T-helper 1 cell treated with Interleukin-12 subunit alpha and Interleukin-12 subunit beta and Interleukin-4 antibody, amounts not matched to agents 30 ng/mL and 1 ng/mL, for 36 hours (primary cell): ENCODE data around the gene TMEM147. TPM values are rescaled to one million over a fixed set of nuclear protein-coding genes. Genes with fewer than 3 reads are reported as not detected.

ENCODE experiments used
- intact Hi-C: fragments of 100-400 bp; cut with micrococcal nuclease; formaldehyde crosslinking; loops from one replicate; pipeline ENCODE4 v1.15.1; 2024
- total RNA-seq: library from RNA; stranded (reverse); gene quantifications from 2 replicates; pipeline ENCODE4 v1.2.3, GENCODE V29; 2022

The TMEM147 gene
- 55.0 and 60.2 TPM in 2 replicates for total RNA-seq

DNA sequence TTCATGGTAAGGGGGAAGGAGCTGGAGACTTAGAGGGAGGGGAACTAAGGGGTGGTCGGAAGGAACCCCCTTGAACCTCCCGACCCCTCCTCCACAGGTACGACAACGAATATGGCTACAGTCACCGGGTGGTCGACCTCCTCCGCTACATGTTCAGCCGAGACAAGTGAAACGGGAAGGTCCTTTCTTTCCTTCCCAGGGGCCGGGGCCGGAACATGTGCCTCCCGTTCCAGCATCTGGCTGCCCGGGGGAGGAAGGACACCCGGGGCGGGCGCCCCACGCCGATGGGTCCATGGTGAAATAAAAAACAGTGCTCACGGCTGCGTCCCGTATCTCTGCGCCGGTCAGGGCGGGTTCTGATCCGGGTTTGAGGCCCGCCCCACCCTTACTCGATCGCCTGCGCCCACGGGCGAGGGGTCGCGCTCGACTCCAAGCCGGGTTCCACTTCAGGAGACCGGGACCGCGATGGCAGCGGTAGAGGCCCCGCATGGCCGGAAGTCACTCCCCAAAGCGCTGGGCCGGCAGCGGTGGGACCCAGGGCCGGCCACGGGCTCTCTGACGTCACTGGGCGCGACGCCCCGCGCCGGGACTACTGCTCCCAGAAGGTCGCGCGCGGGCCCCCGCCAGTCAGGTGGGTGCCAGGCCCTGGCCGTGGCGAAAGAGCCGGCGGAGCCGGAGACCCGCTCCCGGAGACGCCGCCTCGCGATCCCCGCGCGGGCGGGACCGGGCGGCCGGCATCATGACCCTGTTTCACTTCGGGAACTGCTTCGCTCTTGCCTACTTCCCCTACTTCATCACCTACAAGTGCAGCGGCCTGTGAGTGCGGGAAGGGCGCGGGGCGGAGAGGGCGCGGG, at the start of gene TMEM147:
Gene TMEM147, plus strand, starts transcription at position 626 of the 854 bp plus-strand sequence. Its CDS starts 114 bp downstream, at position 740.
- intact Hi-C loops: loop anchor here (1.0 to 10.0 kb wide), 10 partner anchors 12 to 450 kb away; partner anchors contain the start of genes COX6B1, DMKN, HAUS5 and LIN37

DNA sequence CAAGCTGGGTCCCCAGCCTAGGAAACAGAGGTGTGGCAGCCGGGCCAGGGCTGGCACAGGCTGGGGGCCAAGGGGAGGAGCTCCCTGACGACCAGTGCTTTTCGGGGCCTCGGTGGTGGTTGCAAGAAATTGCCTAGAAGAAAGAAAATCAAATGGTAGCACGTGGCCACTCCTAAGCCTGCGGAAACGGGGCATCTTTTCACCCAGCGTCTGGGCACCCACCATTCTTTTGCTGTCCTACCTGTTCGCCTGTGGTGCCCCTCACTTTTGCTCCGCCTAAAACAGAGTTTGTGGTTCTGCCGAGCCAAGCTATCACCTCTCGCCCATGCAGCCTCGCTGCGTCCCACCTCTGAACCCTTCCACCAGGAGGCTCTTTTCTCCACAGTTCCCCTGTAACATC, 48.0 kb upstream of the TMEM147 start:
- intact Hi-C loops: no loop called here

DNA sequence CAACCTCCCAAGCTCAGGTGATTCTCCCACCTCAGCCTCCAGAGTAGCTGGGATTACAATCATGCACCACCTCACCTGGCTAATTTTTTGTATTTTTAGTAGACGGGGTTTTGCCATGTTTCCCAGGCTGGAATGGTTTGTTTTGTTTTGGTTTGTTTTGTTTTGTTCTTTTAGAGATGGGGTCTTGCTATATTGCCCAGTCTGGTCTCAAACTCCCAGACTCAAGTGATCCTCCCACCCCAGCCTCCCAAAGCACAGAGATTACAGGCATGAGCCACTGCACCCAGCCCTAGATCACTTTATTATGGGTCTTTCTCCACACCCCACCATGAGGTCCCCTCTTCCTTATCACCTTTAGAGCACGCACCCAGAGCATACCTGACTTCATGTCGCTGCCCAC, 47.2 kb upstream of the TMEM147 start:
- intact Hi-C loops: no loop called here

DNA sequence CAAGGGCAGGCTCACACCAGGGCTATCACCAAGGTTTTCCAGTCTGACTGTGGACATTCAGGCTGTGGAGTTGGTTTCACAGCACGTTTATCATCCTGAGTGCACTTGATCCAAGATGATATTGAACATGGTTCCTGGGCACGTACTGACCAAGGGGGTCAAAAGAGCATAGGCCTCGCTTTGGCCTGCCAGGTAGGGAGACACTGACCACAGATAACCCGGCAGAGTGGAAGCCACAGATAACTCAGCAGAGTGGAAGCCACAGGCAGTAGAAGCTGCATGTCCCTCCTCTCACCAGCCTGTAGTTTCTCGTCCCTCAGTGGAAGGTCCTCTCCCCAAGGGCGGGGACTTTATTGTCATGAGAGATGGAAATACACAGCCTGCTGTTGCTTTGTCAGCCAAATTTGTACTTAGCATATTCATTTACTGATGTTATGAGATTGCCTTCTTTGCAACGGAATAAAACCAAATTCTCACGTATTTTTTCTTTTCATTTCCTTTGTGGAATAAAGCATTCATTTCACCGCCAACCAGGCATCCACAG, 46.4 kb upstream of the TMEM147 start:
- intact Hi-C loops: no loop called here

DNA sequence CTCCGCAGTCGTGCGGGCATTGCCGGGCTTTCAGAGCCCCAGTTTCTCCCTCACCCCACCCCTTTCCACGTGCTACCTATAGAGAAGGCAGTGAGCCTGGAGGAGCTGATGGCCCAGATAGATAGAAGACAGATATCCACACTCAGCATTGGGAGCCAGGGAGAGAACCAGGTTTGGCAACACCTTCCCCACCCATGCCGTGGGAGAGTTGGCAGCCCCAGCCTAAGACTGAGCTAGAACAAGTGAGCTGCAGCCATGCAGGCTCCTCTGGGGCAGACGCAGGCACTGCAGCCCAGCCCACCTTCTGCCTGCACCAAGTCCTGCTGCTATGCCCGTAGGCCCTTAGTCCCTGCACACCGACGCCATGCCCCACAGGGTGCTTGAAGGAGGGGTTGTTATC, 44.8 kb upstream of the TMEM147 start:
- intact Hi-C loops: no loop called here

GRCh38 chr19:35501684-35502083, 43.7 kb upstream of the TMEM147 start:
- intact Hi-C loops: no loop called here

DNA sequence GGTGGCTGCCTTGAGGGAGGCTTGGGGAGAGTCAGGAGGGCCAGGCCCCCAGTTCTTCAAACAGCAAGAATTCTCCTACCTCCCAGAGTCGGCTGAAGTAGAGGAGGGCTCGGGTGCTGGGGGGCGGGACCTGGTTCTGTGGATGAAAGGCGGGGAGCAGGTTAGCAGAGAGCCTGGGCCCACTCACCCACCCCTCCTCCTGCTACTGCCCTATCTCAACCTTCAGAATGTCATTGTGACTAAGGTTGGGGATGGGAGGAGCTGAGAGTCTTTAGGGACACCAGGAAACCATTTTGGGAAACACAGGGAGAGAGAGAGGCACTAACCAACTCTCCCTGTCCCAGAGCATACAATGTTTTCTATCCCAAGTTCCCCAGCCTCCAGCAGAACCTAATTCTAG, 42.7 kb upstream of the TMEM147 start:
- intact Hi-C loops: no loop called here

DNA sequence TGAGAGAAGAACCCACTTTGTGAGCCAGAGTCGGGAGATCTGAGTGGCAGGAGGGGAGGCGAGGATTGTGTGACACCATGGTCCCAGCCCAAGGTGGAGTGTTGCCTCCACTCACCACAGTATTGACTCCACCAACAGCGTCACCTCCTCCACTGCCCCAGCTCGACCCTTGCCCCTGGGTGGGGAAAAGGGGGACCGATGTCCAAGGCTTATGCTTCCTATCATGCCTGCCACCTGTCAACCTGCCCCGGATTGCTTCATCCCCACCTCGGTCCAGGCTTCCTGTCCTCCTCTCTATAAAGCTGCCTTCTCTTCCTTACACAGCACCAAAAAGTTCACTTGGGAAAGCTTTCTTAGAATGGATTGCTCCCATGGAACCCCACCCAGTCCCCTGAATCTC, 39.4 kb upstream of the TMEM147 start:
- intact Hi-C loops: no loop called here

GRCh38 chr19:35507561-35507960, 37.9 kb upstream of the TMEM147 start:
- intact Hi-C loops: no loop called here

DNA sequence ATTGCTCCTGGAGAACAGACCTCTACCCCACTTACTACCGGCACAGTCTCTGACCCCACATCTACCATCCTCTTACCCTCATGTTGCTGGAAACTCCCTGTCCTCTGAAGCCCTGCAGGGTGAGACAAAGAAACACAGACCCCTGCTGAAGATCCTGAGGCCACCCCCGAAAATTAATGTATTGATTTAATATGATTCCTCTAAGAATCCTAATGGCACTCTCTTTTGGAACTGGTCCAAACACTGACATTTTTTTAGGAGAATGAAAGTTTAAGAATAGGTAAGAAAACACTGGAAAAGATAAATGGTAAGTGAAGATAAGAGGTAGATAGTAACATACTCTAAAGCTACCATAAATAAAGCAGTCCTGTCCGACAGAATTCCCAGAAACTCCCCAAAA, 37.3 kb upstream of the TMEM147 start:
- intact Hi-C loops: no loop called here

DNA sequence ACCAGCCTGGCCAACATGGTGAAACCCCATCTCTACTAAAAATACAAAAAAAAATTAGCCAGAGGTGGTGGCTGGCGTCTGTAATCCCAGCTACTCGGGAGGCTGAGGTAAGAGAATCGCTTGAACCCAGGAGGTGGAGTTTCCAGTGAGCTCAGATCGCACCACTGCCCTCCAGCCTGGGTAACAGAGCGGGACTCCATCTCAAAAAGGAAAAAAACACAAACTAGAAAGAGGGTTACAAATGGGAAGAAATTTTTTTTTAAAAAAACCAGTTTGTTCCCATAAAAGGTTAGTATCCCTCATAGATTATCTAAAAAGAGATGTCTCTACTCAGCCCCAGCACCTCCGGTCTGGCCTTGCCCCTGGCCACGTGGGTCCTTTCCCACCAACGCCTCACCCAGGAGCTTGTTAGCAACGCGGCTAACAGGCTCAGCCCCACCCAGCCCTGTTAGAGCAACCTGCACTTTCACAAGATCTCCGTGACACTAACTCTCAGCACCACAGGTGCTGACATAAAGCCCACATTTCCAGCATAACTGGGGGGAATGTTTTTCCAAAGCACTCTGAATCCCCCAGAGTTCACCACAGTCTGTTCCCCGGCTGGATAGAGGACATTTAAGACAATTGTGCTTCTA, 36.3 kb upstream of the TMEM147 start:
- intact Hi-C loops: no loop called here

- intact Hi-C loops: loop anchor here (1.0 kb wide), 1 partner anchor 82 kb away; no protein-coding TSS in a partner anchor
Observed at GRCh38 chr19:35509861-35510625, 35.4 kb upstream of the TMEM147 start.

DNA sequence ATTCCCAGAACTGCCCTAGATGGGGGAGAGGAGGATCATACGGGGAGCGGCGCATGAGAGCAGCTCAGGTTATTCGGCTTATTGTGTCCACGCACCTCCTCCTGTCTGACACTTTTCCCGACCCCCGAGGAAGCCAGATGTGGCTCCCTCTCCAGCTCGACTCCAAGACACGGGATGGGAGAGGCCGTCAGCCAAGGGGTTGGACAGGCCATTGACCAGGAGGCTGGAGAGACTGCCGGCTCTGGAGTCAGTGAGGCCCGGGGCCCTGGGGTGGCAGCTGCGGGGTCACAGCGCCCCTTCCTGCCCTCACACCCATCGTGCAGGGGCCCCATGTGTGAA, 34.8 kb upstream of the TMEM147 start:
- intact Hi-C loops: loop anchor here (1.0 kb wide), 1 partner anchor 82 kb away; no protein-coding TSS in a partner anchor

GRCh38 chr19:35511337-35511736, 34.1 kb upstream of the TMEM147 start:
- intact Hi-C loops: no loop called here

- intact Hi-C loops: loop anchor here (2.0 kb wide), 1 partner anchor 32 kb away; the partner anchor contains the start of gene TMEM147
Observed at GRCh38 chr19:35512831-35513627, 32.4 kb upstream of the TMEM147 start.

DNA sequence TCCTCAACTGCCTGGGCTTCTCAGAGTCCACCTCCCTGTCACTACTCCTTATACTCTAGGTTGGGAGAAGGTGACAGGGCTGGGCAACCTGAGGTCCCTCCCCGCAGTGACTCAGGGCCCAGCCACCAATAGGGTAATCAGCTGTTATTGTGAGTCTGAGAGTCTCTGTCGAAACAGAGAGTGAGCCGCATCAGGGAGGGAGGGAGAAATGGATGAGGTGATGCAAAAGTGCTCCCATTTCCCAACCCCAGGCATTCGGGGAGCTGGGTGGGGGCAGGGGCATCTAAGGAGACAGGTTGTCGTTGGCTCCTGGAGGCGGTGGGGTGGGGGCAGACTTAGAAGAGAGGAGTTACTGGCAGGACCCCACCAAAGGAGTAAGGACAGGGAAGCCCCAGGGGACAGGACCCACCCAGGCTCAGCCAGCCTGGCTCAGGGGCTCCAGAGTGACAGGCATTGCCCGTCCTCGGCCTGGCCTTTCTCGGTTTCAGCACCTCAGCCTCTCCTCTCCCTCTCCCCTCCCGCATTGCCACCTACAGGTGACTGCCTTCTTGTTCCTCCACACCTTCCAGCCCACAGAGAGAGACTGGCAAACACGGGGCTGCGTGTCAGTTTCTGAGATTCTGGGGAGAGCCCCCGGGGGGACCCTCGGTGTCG, 31.7 kb upstream of the TMEM147 start, which contains the start of gene DMKN:
Gene DMKN, minus strand, starts transcription at position 22 of the 654 bp plus-strand sequence. CDS start 174 bp downstream, outside the sequence.
- intact Hi-C loops: loop anchor here (2.0 kb wide), 1 partner anchor 31 kb away; the partner anchor contains the start of gene TMEM147

- intact Hi-C loops: no loop called here
Observed at GRCh38 chr19:35514282-35514809, 31.1 kb upstream of the TMEM147 start.

- intact Hi-C loops: no loop called here
Observed at GRCh38 chr19:35516310-35516709, 29.1 kb upstream of the TMEM147 start.

DNA sequence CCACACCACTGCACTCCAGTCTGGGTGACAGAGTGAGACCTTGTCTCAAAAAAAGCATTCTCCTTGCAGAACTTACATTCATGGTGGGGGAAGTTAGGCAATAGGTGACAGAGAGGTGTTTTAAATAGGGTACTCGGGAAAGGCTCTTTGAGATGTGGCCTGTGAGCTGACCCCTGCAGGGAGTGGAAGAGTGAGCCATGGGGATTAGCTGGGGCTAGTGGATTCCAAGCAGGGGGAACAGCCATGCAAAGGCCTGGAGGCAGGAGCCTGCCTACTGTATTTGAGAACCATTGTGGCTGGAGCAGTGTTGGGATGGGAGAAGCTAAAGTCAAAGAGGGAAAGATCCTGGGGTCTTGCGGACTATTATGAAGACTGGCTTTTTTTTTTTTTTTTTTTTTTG, 28.1 kb upstream of the TMEM147 start:
- intact Hi-C loops: no loop called here

GRCh38 chr19:35518313-35518712, 27.1 kb upstream of the TMEM147 start:
- intact Hi-C loops: no loop called here
